ENCODE results near the gene IGSF3.
"Not testable (repeated sequence)": the region's sequence is repeated elsewhere in the genome, so short reads cannot be mapped to it uniquely, and the experiment has no call there.

Gene IGSF3

DNA sequence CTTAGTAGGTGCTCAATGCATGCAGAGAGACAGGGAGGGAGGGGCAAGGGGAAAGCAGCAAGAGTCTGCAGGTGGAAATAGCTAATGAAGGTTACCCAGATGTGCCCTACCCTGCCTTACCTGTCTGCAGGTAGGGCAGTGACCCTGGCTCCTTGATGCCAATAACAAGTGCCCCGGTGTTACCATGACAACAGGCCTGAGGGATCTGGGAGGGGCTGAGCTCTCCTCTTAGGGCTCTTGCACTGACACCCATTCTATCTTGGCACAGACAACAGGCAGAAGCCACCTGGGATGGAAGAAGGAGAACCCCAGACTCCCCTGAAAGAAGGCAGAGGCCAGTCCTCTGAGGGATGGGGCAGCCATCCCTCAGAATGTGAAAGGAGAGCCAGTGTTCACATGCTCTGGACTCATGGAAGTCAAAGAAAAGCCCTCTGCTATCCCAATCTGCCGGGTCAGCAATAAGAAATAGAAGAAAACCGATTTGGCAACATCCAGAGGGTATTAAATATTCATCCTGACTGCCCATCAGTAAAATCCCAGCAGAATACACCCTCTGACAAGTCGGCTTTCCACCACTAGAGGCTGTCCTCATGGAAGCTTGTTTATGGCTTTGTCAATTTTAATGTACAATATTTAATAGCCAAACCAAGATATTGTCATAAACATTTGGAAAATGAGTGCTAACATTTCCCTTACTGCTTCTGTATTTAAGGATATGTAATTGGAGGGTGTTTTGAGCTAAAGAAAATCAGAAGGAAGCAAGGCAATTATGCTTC, 72.3 kb downstream of the IGSF3 start:
- H3K27ac ChIP-seq (replicated peaks); H3K4me3 ChIP-seq (replicated peaks; ENCODE audit: insufficient read depth, low read length); H3K27me3 ChIP-seq (ENCODE audit: insufficient read depth, poor library complexity, severe bottlenecking); DNase-seq (ENCODE audit: low read depth in 1 of 2, low spot score in 1 of 2): not testable (repeated sequence)
- TF ChIP-seq CTCF (IDR thresholded peaks at IDR 0.05; ENCODE audit: insufficient read depth, low read length), result peak; percentile 2

GRCh38 chr1:116593977-116594376, 73.6 kb downstream of the IGSF3 start:
- not testable (repeated sequence) for H3K27ac ChIP-seq (replicated peaks); H3K27me3 ChIP-seq (ENCODE audit: insufficient read depth, poor library complexity, severe bottlenecking); DNase-seq (ENCODE audit: low read depth in 1 of 2, low spot score in 1 of 2); H3K4me3 ChIP-seq (replicated peaks; ENCODE audit: insufficient read depth, low read length)

DNA sequence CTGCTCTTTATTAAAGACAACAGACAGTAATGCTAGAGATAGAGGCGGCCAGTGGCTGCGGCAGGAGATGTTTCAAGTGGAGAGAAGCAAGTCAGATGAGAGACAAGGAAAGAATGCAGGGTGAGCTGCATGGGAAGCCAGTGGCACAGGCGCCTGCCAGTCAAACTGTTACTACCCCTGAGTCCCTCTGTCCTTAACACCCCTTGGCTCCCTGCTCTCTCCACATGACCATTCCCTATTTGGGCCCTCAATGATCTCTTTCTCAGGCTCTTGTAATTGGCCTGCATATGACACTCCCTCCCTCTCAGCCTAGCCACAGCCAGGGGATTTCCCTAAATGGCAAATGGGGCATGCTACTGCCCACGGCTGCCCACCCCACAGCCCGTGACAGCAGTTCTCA, 74.1 kb downstream of the IGSF3 start:
- not testable (repeated sequence) for H3K27ac ChIP-seq (replicated peaks); DNase-seq (ENCODE audit: low read depth in 1 of 2, low spot score in 1 of 2); H3K4me3 ChIP-seq (replicated peaks; ENCODE audit: insufficient read depth, low read length); H3K27me3 ChIP-seq (ENCODE audit: insufficient read depth, poor library complexity, severe bottlenecking)

DNA sequence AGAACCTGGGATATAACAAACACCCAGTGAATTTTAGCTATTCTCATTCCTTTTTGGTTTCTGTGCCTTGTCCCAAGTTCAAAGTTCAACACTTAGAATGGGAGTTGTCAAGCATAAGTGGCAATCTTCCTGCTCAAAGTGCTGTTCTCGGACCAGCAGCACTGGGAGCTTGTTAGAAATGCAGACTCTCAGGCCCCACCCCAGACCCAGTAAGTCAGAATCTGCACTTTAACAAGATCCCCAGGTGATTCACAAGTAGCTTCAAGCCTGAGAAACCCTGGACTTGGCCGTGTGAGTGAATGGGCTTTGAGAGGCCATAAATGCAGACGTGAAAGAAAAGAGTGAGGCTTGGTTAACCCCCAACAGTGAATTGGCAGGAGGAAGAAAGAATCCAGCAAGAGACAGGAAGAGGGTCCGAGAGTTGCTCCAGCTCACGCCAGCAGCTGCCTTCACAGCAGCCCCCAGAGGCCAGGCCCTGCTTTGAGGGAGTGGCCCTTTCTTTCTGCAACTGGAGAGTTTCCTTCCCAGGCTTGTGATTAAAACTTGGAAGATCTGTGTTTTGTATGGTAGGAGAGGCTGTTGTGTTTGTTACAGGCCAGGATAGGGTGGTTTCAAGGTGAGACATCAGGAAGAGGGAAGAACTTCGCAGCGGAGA, 75.5 kb downstream of the IGSF3 start:
- not testable (repeated sequence) for H3K27ac ChIP-seq (replicated peaks); H3K27me3 ChIP-seq (ENCODE audit: insufficient read depth, poor library complexity, severe bottlenecking); H3K4me3 ChIP-seq (replicated peaks; ENCODE audit: insufficient read depth, low read length); DNase-seq (ENCODE audit: low read depth in 1 of 2, low spot score in 1 of 2)

- DNase-seq (ENCODE audit: low read depth in 1 of 2, low spot score in 1 of 2); H3K27ac ChIP-seq (replicated peaks); H3K27me3 ChIP-seq (ENCODE audit: insufficient read depth, poor library complexity, severe bottlenecking); H3K4me3 ChIP-seq (replicated peaks; ENCODE audit: insufficient read depth, low read length): not testable (repeated sequence)
Observed at GRCh38 chr1:116591006-116591950, 76.3 kb downstream of the IGSF3 start.

GRCh38 chr1:116590359-116591005, 77.1 kb downstream of the IGSF3 start:
- not testable (repeated sequence) for H3K27me3 ChIP-seq (ENCODE audit: insufficient read depth, poor library complexity, severe bottlenecking); H3K27ac ChIP-seq (replicated peaks); H3K4me3 ChIP-seq (replicated peaks; ENCODE audit: insufficient read depth, low read length); DNase-seq (ENCODE audit: low read depth in 1 of 2, low spot score in 1 of 2)

DNA sequence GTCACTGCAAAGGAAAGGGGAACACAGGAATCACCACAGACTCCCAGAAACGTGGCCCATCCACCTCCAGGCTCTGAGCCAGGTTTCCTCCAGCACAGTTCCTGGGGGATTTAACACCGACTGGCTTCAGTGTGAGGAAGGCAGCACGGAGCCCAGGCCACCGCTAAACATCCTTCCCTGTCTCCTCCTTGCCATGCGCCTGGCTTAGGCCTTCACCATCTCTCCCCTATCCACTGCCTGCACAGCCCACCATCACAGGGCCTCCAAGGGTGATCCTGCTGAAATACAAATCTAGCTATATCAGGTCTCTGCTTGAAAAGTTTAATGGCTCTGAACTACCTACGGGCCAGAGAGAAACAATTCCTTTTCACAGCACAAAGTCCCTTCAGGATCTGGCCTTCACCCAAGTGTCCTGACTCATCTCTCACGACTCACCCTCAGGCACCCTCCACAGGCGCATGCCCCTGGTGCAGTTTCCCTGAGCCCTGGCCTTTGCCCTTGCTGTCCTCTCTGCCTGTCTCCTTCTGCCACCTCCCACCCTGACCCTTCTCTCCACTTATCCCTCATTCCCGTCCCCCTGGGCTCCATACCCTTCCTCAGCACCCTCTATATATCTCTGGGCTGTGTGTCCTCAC, 78.3 kb downstream of the IGSF3 start:
- not testable (repeated sequence) for H3K27me3 ChIP-seq (ENCODE audit: insufficient read depth, poor library complexity, severe bottlenecking); H3K27ac ChIP-seq (replicated peaks); DNase-seq (ENCODE audit: low read depth in 1 of 2, low spot score in 1 of 2); H3K4me3 ChIP-seq (replicated peaks; ENCODE audit: insufficient read depth, low read length)

GRCh38 chr1:116587501-116588227, 79.9 kb downstream of the IGSF3 start:
- no peak for DNase-seq (ENCODE audit: low read depth in 1 of 2, low spot score in 1 of 2)
- H3K27ac ChIP-seq (replicated peaks), result no peak overlapping the region
- H3K4me3 ChIP-seq (replicated peaks; ENCODE audit: insufficient read depth, low read length), result no peak overlapping the region
- no peaks in the 10 kb centered on the region for H3K27me3 ChIP-seq (ENCODE audit: insufficient read depth, poor library complexity, severe bottlenecking)
- no peak for TF ChIP-seq REST (IDR thresholded peaks at IDR 0.05; ENCODE audit: insufficient replicate concordance, low read depth)
- TF ChIP-seq GABPA (IDR thresholded peaks at IDR 0.05; ENCODE audit: low read depth), result no peak
